HEK293 (cell line): ENCODE measurements around the gene ACSM3.

Experiments
- CTCF ChIA-PET: fragments of 350-600 bp; formaldehyde crosslinking; extraction: SDS; loops from one replicate; lab custom pipeline; 2021; ENCODE audit warnings: antibody characterized with exemption; lab: Yijun Ruan, JAX
- POLR2A ChIA-PET: fragments of 300-600 bp; formaldehyde crosslinking; extraction: SDS; loops from one replicate; lab custom pipeline; 2020; ENCODE audit warnings: antibody characterized with exemption, inconsistent platforms; lab: Yijun Ruan, JAX
- H3K27ac ChIP-seq: fragments of 200-500 bp; sonication (Bioruptor generic); 2 replicates; pipeline ENCODE4 v1.5.1; 2014; ENCODE audit warnings: low read depth, low read length, control low read depth, inconsistent platforms; ENCODE audit errors: extremely low read depth
- H3K36me3 ChIP-seq, 2 experiments: fragments of 200-500 bp in 1 of 2; sonication (Bioruptor generic) in 1 of 2; 1 replicate in 1 of 2; 2 replicates in 1 of 2; pipeline ENCODE4 v1.5.1; 2014 to 2017; ENCODE audit warnings: inconsistent platforms in 2 of 2, low read length in 2 of 2; ENCODE audit not compliant: control insufficient read depth in 2 of 2, insufficient read depth in 1 of 2
- H3K4me1 ChIP-seq: fragments of 200-500 bp; sonication (Bioruptor generic); 2 replicates; pipeline ENCODE4 v1.5.1; 2014; ENCODE audit warnings: mild to moderate bottlenecking, low read length, inconsistent platforms; ENCODE audit not compliant: control insufficient read depth, insufficient read depth
- H3K4me3 ChIP-seq: 2 replicates; pipeline ENCODE4 v1.5.1; 2011; ENCODE audit warnings: low read depth, mild to moderate bottlenecking, control low read depth, low read length, moderate library complexity
- H3K9me3 ChIP-seq: fragments of 200-500 bp; sonication (Bioruptor generic); 2 replicates; pipeline ENCODE4 v1.5.1; 2014; ENCODE audit warnings: low read depth, low read length, inconsistent platforms; ENCODE audit not compliant: control insufficient read depth, insufficient read depth
- EGR2 ChIP-seq: fragments of 450-650 bp; formaldehyde crosslinking; IDR thresholded peaks from 2 replicates; pipeline ENCODE4 v1.5.1; 2016; ENCODE audit warnings: low read depth, missing biosample characterization, missing genetic modification characterization
- FEZF1 ChIP-seq: fragments of 450-650 bp; formaldehyde crosslinking; IDR thresholded peaks from 2 replicates; pipeline ENCODE4 v1.5.1; 2016; ENCODE audit warnings: missing biosample characterization, missing genetic modification characterization
- GLI4 ChIP-seq: fragments of 450-650 bp; formaldehyde crosslinking; IDR thresholded peaks from 2 replicates; pipeline ENCODE4 v1.5.1; 2016; ENCODE audit warnings: missing biosample characterization, missing genetic modification characterization
- GLIS1 ChIP-seq: fragments of 450-650 bp; formaldehyde crosslinking; IDR thresholded peaks from 2 replicates; pipeline ENCODE4 v1.5.1; 2016; ENCODE audit warnings: missing biosample characterization, missing genetic modification characterization
- GLIS2 ChIP-seq: fragments of 450-650 bp; formaldehyde crosslinking; IDR thresholded peaks from 2 replicates; pipeline ENCODE4 v1.5.1; 2016; ENCODE audit warnings: missing biosample characterization, missing genetic modification characterization
- IKZF3 ChIP-seq: fragments of 450-650 bp; IDR thresholded peaks from 2 replicates; pipeline ENCODE4 v1.5.0; 2018; ENCODE audit warnings: missing biosample characterization, mild to moderate bottlenecking, missing genetic modification characterization, moderate library complexity
- KLF16 ChIP-seq: fragments of 450-650 bp; formaldehyde crosslinking; IDR thresholded peaks from 2 replicates; pipeline ENCODE4 v1.5.1; 2017; ENCODE audit warnings: missing biosample characterization, missing genetic modification characterization
- MYNN ChIP-seq: fragments of 450-650 bp; formaldehyde crosslinking; IDR thresholded peaks from 2 replicates; pipeline ENCODE4 v1.5.1; 2016; ENCODE audit warnings: missing biosample characterization, missing genetic modification characterization, borderline replicate concordance
- YY1 ChIP-seq: fragments of 450-650 bp; formaldehyde crosslinking; IDR thresholded peaks from 2 replicates; pipeline ENCODE4 v1.5.1; 2018; ENCODE audit warnings: missing biosample characterization, missing genetic modification characterization
- ZBTB44 ChIP-seq: fragments of 450-650 bp; IDR thresholded peaks from 2 replicates; pipeline ENCODE4 v1.5.1; 2018; ENCODE audit warnings: missing biosample characterization, mild to moderate bottlenecking, missing genetic modification characterization
- ZBTB6 ChIP-seq: fragments of 450-650 bp; formaldehyde crosslinking; IDR thresholded peaks from 2 replicates; pipeline ENCODE4 v1.5.1; 2017; ENCODE audit warnings: missing biosample characterization, missing genetic modification characterization
- ZFP69B ChIP-seq: fragments of 450-650 bp; formaldehyde crosslinking; IDR thresholded peaks from 2 replicates; pipeline ENCODE4 v1.5.1; 2016; ENCODE audit warnings: missing biosample characterization, missing genetic modification characterization
- ZNF112 ChIP-seq: fragments of 450-650 bp; formaldehyde crosslinking; IDR thresholded peaks from 2 replicates; pipeline ENCODE4 v1.5.0; 2017; ENCODE audit warnings: missing biosample characterization, missing genetic modification characterization
- ZNF157 ChIP-seq: fragments of 450-650 bp; formaldehyde crosslinking; IDR thresholded peaks from 2 replicates; pipeline ENCODE4 v1.5.1; 2016; ENCODE audit warnings: missing biosample characterization, missing genetic modification characterization
- ZNF174 ChIP-seq: fragments of 450-650 bp; formaldehyde crosslinking; IDR thresholded peaks from 2 replicates; pipeline ENCODE4 v1.5.0; 2017; ENCODE audit warnings: missing biosample characterization, mild to moderate bottlenecking, missing genetic modification characterization
- ZNF324 ChIP-seq: fragments of 450-650 bp; formaldehyde crosslinking; IDR thresholded peaks from 2 replicates; pipeline ENCODE4 v1.5.1; 2016; ENCODE audit warnings: missing biosample characterization, missing genetic modification characterization
- ZNF341 ChIP-seq: fragments of 450-650 bp; formaldehyde crosslinking; IDR thresholded peaks from 2 replicates; pipeline ENCODE4; 2016; ENCODE audit warnings: low read depth, missing biosample characterization, missing genetic modification characterization
- ZNF548 ChIP-seq: fragments of 450-650 bp; formaldehyde crosslinking; IDR thresholded peaks from 2 replicates; pipeline ENCODE4 v1.5.1; 2016; ENCODE audit warnings: missing biosample characterization, missing genetic modification characterization
- ZNF549 ChIP-seq: fragments of 450-650 bp; IDR thresholded peaks from 2 replicates; pipeline ENCODE4 v1.5.1; 2018; ENCODE audit warnings: missing biosample characterization, missing genetic modification characterization, mild to moderate bottlenecking, inconsistent platforms, moderate library complexity
- ZNF585B ChIP-seq: fragments of 450-650 bp; formaldehyde crosslinking; IDR thresholded peaks from 2 replicates; pipeline ENCODE4 v1.5.1; 2016; ENCODE audit warnings: missing biosample characterization, missing genetic modification characterization
- ZNF621 ChIP-seq: fragments of 450-650 bp; formaldehyde crosslinking; IDR thresholded peaks from 2 replicates; pipeline ENCODE4 v1.5.1; 2017; ENCODE audit warnings: missing biosample characterization, missing genetic modification characterization
- ZNF645 ChIP-seq: fragments of 450-650 bp; formaldehyde crosslinking; IDR thresholded peaks from 2 replicates; pipeline ENCODE4; 2016; ENCODE audit warnings: missing biosample characterization, missing genetic modification characterization
- ZNF660 ChIP-seq: fragments of 450-650 bp; IDR thresholded peaks from 2 replicates; pipeline ENCODE4 v1.5.1; 2018; ENCODE audit warnings: missing biosample characterization, mild to moderate bottlenecking, missing genetic modification characterization
- ZNF777 ChIP-seq: fragments of 450-650 bp; formaldehyde crosslinking; IDR thresholded peaks from 2 replicates; pipeline ENCODE4 v1.5.1; 2017; ENCODE audit warnings: missing biosample characterization, missing genetic modification characterization, borderline replicate concordance
- ZSCAN16 ChIP-seq: fragments of 450-650 bp; formaldehyde crosslinking; IDR thresholded peaks from 2 replicates; pipeline ENCODE4 v1.5.1; 2016; ENCODE audit warnings: missing biosample characterization, missing genetic modification characterization
- ZSCAN18 ChIP-seq: fragments of 450-650 bp; formaldehyde crosslinking; IDR thresholded peaks from 2 replicates; pipeline ENCODE4 v1.5.1; 2016; ENCODE audit warnings: missing biosample characterization, missing genetic modification characterization
- ZSCAN23 ChIP-seq: fragments of 450-650 bp; formaldehyde crosslinking; IDR thresholded peaks from 2 replicates; pipeline ENCODE4 v1.5.1; 2016; ENCODE audit warnings: missing biosample characterization, missing genetic modification characterization
- ZSCAN30 ChIP-seq: fragments of 450-650 bp; IDR thresholded peaks from 2 replicates; pipeline ENCODE4 v1.5.1; 2018; ENCODE audit warnings: missing biosample characterization, mild to moderate bottlenecking, missing genetic modification characterization, moderate library complexity
- TF ChIP-seq, protein P1 (sequence below): fragments of 450-650 bp; formaldehyde crosslinking; IDR thresholded peaks from 2 replicates; pipeline ENCODE4 v1.5.1; 2016; ENCODE audit warnings: missing biosample characterization, missing genetic modification characterization
- TF ChIP-seq, protein P2 (sequence below): fragments of 450-650 bp; formaldehyde crosslinking; IDR thresholded peaks from 2 replicates; pipeline ENCODE4 v1.5.1; 2016; ENCODE audit warnings: missing biosample characterization, missing genetic modification characterization, borderline replicate concordance

The ACSM3 gene

GRCh38 chr16:20743591-20743990 is 20.2 kb upstream of the ACSM3 start:
- POLR2A ChIA-PET = no interaction called here
- Histone ChIP-seq H3K9me3 (no peaks in the 10 kb centered on the region), H3K4me3 (no peak overlapping the region), H3K4me1 (peaks cover 5% of the 10 kb centered on the region; the same call in 1 of the 2 replicates), H3K36me3 (peaks cover 4% of the 10 kb centered on the region in 2 experiments), H3K27ac (no peak overlapping the region)
- CTCF ChIA-PET = no interaction called here
- TF ChIP-seq ZNF621 (tag by site-specific recombination) (no peak), EGR2 (tag by site-specific recombination) (no peak), ZNF174 (no peak), GLI4 (no peak), FEZF1 (tag by site-specific recombination) (no peak), ZNF585B (tag by site-specific recombination) (no peak), ZNF549 (tag by site-specific recombination) (no peak), YY1 (tag by site-specific recombination) (no peak), KLF16 (tag by site-specific recombination) (no peak), ZNF324 (no peak), GLIS2 (tag by site-specific recombination) (no peak), ZSCAN23 (tag by site-specific recombination) (no peak), ZNF660 (tag by site-specific recombination) (no peak), ZSCAN30 (tag by site-specific recombination) (no peak), ZFP69B (no peak), ZNF777 (no peak), ZSCAN18 (tag by site-specific recombination) (no peak)
- TF ChIP-seq, protein P1, sequence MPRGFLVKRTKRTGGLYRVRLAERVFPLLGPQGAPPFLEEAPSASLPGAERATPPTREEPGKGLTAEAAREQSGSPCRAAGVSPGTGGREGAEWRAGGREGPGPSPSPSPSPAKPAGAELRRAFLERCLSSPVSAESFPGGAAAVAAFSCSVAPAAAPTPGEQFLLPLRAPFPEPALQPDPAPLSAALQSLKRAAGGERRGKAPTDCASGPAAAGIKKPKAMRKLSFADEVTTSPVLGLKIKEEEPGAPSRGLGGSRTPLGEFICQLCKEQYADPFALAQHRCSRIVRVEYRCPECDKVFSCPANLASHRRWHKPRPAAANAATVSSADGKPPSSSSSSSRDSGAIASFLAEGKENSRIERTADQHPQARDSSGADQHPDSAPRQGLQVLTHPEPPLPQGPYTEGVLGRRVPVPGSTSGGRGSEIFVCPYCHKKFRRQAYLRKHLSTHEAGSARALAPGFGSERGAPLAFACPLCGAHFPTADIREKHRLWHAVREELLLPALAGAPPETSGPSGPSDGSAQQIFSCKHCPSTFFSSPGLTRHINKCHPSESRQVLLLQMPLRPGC (tag by site-specific recombination) = no peak

- no peak overlapping the region for H3K27ac ChIP-seq
- no peak overlapping the region for H3K4me3 ChIP-seq
- no peak for TF ChIP-seq ZNF548 (tag by site-specific recombination)
- no peak for TF ChIP-seq ZBTB44 (tag by site-specific recombination)
- no peak for TF ChIP-seq ZNF341 (tag by site-specific recombination)
- no peak for TF ChIP-seq ZBTB6 (tag by site-specific recombination)
- no peak for TF ChIP-seq GLIS1 (tag by site-specific recombination)
- no peak for TF ChIP-seq ZNF157 (tag by site-specific recombination)
- TF ChIP-seq IKZF3 (tag by site-specific recombination) = no peak
- TF ChIP-seq MYNN (tag by site-specific recombination) = no peak
- no peak for TF ChIP-seq ZNF645
- TF ChIP-seq, protein P2, sequence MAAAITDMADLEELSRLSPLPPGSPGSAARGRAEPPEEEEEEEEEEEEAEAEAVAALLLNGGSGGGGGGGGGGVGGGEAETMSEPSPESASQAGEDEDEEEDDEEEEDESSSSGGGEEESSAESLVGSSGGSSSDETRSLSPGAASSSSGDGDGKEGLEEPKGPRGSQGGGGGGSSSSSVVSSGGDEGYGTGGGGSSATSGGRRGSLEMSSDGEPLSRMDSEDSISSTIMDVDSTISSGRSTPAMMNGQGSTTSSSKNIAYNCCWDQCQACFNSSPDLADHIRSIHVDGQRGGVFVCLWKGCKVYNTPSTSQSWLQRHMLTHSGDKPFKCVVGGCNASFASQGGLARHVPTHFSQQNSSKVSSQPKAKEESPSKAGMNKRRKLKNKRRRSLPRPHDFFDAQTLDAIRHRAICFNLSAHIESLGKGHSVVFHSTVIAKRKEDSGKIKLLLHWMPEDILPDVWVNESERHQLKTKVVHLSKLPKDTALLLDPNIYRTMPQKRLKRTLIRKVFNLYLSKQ (tag by site-specific recombination) = no peak
- no peak for TF ChIP-seq EGR2 (tag by site-specific recombination)
- no peak for TF ChIP-seq ZSCAN16 (tag by site-specific recombination)
- no peak for TF ChIP-seq ZNF112 (tag by site-specific recombination)
Observed at GRCh38 chr16:20744922-20745440, 18.8 kb upstream of the ACSM3 start.

More at GRCh38 chr16:20744922-20745440, 18.8 kb upstream of the ACSM3 start:
- Histone ChIP-seq H3K36me3 (no peaks in the 10 kb centered on the region; a peak in 1 of 3 replicates), H3K4me1 (0 out of 2 replicates have a peak, but pooled peaks cover 2% of the 10 kb centered on the region), H3K9me3 (no peaks in the 10 kb centered on the region)
- CTCF ChIA-PET = interaction anchor here (0.6 kb wide), 1 partner anchor 22 kb away, joined by 4 read pairs; no protein-coding TSS in a partner anchor
- POLR2A ChIA-PET = interaction anchor here (0.6 kb wide), 1 partner anchor 330 kb away, joined by 3 read pairs; no protein-coding TSS in a partner anchor
